ENCODE data around the gene TEN1. TPM values are rescaled to one million over a fixed set of nuclear protein-coding genes. Genes with fewer than 3 reads are reported as not detected.

Gene TEN1
- total and polyA plus RNA-seq, 2 of the 13 experiments (the other 11 are each of a cell fraction or from before 2014, with no cell fraction given): 18.0 to 21.3 TPM

DNA sequence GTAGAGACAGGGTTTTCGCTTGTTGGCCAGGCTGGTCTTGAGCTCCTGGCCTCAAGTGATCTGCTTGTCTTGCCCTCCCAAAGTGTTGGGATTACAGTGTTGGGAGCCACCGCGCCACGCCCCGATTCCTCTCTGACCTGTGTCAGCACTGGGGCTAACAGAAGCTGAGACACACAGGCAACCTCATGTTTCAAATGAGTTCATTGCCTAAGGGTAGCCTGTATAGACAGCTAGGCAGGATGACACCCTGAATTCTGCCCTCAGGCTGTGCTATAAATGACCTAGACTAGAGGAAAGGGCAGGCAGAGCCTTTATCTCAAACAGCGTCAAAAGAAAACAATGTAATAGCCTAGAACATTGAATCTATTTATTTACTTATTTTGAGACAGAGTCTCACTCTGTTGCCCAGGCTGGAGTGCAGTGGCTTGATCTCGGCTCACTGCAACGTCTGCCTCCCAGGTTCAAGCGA, 19.3 kb downstream of the TEN1 start (continued):
- no peak for TF ChIP-seq ZNF367 (CRISPR knock-in tag; IDR thresholded peaks at IDR 0.05; ENCODE audit: borderline replicate concordance)
- TF ChIP-seq NONO (IDR thresholded peaks at IDR 0.05): no peak
- no peak for TF ChIP-seq NONO (CRISPR knock-in tag; conservative IDR thresholded peaks at IDR 0.05)
- TF ChIP-seq ZNF138 (CRISPR knock-in tag; IDR thresholded peaks at IDR 0.05; ENCODE audit: low read depth): no peak
- 0 out of 2 replicates have a peak, but pooled peaks have one; percentile 22 for TF ChIP-seq DPF2 (CRISPR knock-in tag; IDR thresholded peaks at IDR 0.05; ENCODE audit: borderline replicate concordance, low read depth)
- no peak for TF ChIP-seq ATF1 (CRISPR knock-in tag; IDR thresholded peaks at IDR 0.05)
- TF ChIP-seq SIX1 (CRISPR knock-in tag; IDR thresholded peaks at IDR 0.05; ENCODE audit: borderline replicate concordance): no peak; the same call in 1 of the 2 replicates
- TF ChIP-seq, protein P1, sequence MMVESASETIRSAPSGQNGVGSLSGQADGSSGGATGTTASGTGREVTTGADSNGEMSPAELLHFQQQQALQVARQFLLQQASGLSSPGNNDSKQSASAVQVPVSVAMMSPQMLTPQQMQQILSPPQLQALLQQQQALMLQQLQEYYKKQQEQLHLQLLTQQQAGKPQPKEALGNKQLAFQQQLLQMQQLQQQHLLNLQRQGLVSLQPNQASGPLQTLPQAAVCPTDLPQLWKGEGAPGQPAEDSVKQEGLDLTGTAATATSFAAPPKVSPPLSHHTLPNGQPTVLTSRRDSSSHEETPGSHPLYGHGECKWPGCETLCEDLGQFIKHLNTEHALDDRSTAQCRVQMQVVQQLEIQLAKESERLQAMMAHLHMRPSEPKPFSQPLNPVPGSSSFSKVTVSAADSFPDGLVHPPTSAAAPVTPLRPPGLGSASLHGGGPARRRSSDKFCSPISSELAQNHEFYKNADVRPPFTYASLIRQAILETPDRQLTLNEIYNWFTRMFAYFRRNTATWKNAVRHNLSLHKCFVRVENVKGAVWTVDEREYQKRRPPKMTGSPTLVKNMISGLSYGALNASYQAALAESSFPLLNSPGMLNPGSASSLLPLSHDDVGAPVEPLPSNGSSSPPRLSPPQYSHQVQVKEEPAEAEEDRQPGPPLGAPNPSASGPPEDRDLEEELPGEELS (CRISPR knock-in tag; IDR thresholded peaks at IDR 0.05): peak; percentile 76
- TF ChIP-seq ZNF674 (CRISPR knock-in tag; IDR thresholded peaks at IDR 0.05; ENCODE audit: low read depth): no peak
- no peak for TF ChIP-seq PTBP1 (IDR thresholded peaks at IDR 0.05; ENCODE audit: low read depth, low read length, poor library complexity, severe bottlenecking)
- no peak for TF ChIP-seq ZNF30 (CRISPR knock-in tag; IDR thresholded peaks at IDR 0.05)
- TF ChIP-seq ZSCAN20 (CRISPR knock-in tag; IDR thresholded peaks at IDR 0.05; ENCODE audit: borderline replicate concordance): peak; percentile 54
- no peak for TF ChIP-seq ZUFSP (CRISPR knock-in tag; IDR thresholded peaks at IDR 0.05; ENCODE audit: borderline replicate concordance)
- no peak for TF ChIP-seq ZNF589 (CRISPR knock-in tag; conservative IDR thresholded peaks at IDR 0.05)
- no peak for TF ChIP-seq SNAPC4 (CRISPR knock-in tag; IDR thresholded peaks at IDR 0.05)
- TF ChIP-seq, protein P2, sequence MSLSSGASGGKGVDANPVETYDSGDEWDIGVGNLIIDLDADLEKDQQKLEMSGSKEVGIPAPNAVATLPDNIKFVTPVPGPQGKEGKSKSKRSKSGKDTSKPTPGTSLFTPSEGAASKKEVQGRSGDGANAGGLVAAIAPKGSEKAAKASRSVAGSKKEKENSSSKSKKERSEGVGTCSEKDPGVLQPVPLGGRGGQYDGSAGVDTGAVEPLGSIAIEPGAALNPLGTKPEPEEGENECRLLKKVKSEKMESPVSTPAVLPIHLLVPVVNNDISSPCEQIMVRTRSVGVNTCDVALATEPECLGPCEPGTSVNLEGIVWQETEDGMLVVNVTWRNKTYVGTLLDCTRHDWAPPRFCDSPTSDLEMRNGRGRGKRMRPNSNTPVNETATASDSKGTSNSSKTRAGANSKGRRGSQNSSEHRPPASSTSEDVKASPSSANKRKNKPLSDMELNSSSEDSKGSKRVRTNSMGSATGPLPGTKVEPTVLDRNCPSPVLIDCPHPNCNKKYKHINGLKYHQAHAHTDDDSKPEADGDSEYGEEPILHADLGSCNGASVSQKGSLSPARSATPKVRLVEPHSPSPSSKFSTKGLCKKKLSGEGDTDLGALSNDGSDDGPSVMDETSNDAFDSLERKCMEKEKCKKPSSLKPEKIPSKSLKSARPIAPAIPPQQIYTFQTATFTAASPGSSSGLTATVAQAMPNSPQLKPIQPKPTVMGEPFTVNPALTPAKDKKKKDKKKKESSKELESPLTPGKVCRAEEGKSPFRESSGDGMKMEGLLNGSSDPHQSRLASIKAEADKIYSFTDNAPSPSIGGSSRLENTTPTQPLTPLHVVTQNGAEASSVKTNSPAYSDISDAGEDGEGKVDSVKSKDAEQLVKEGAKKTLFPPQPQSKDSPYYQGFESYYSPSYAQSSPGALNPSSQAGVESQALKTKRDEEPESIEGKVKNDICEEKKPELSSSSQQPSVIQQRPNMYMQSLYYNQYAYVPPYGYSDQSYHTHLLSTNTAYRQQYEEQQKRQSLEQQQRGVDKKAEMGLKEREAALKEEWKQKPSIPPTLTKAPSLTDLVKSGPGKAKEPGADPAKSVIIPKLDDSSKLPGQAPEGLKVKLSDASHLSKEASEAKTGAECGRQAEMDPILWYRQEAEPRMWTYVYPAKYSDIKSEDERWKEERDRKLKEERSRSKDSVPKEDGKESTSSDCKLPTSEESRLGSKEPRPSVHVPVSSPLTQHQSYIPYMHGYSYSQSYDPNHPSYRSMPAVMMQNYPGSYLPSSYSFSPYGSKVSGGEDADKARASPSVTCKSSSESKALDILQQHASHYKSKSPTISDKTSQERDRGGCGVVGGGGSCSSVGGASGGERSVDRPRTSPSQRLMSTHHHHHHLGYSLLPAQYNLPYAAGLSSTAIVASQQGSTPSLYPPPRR (CRISPR knock-in tag; IDR thresholded peaks at IDR 0.05; ENCODE audit: borderline replicate concordance): peak; percentile 76; the same call in 1 of the 2 replicates

Data from HepG2 (cell line).